ENCODE data around the gene EXTL1. TPM values are rescaled to one million over a fixed set of nuclear protein-coding genes. Genes with fewer than 3 reads are reported as not detected.

The EXTL1 gene
- total RNA-seq, 2 experiments from 2014 or later, result not detected

GRCh38 chr1:26014179-26014578 is 7.4 kb upstream of the EXTL1 start:
- Histone ChIP-seq H3K4me3 (ENCODE audit: low read length) (no peak overlapping the region), H3K4me1 (ENCODE audit: insufficient read depth, low read length) (no peaks in the 10 kb centered on the region), H3K27ac (ENCODE audit: low read depth in 1 of 2, low read length in 2 of 2) (no peak overlapping the region), H3K27me3 (ENCODE audit: control insufficient read depth in 1 of 2, insufficient read depth in 2 of 2, low read length in 2 of 2) (no peaks in the 10 kb centered on the region), H3K36me3 (ENCODE audit: insufficient read depth, low read length) (no peaks in the 10 kb centered on the region), H3K9me3 (ENCODE audit: control insufficient read depth in 1 of 2, insufficient read depth in 1 of 2, low read length in 2 of 2) (no peaks in the 10 kb centered on the region)
- intact Hi-C loops (cut with DNase I, micrococcal nuclease), result no loop called here
- Mint-ChIP-seq H3K4me3 (no peak overlapping the region), H3K27me3 (no peaks in the 10 kb centered on the region), H3K27ac (no peak overlapping the region), H3K36me3 (ENCODE audit: low read depth) (no peaks in the 10 kb centered on the region), H3K4me1 (ENCODE audit: low read depth) (peaks cover 11% of the 10 kb centered on the region), H3K9me3 (no peaks in the 10 kb centered on the region)
- ChIA-PET CTCF (no interaction called here), POLR2A (no interaction called here)
- TF ChIP-seq, protein P1, sequence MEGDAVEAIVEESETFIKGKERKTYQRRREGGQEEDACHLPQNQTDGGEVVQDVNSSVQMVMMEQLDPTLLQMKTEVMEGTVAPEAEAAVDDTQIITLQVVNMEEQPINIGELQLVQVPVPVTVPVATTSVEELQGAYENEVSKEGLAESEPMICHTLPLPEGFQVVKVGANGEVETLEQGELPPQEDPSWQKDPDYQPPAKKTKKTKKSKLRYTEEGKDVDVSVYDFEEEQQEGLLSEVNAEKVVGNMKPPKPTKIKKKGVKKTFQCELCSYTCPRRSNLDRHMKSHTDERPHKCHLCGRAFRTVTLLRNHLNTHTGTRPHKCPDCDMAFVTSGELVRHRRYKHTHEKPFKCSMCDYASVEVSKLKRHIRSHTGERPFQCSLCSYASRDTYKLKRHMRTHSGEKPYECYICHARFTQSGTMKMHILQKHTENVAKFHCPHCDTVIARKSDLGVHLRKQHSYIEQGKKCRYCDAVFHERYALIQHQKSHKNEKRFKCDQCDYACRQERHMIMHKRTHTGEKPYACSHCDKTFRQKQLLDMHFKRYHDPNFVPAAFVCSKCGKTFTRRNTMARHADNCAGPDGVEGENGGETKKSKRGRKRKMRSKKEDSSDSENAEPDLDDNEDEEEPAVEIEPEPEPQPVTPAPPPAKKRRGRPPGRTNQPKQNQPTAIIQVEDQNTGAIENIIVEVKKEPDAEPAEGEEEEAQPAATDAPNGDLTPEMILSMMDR (IDR thresholded peaks at IDR 0.05), result no peak
- DNase-seq (no peak), ATAC-seq (ENCODE audit: poor library complexity) (no peak)

- intact Hi-C loops (cut with DNase I, micrococcal nuclease), result no loop called here
- H3K4me1 ChIP-seq (ENCODE audit: insufficient read depth, low read length), result no peaks in the 10 kb centered on the region
- H3K36me3 ChIP-seq (ENCODE audit: insufficient read depth, low read length), result no peaks in the 10 kb centered on the region
- TF ChIP-seq, protein P1 (IDR thresholded peaks at IDR 0.05), result no peak
- DNase-seq, result peak in 2 of 14 experiments; percentile 48 to 54
- Mint-ChIP-seq H3K9me3 (no peaks in the 10 kb centered on the region), H3K27me3 (no peaks in the 10 kb centered on the region), H3K4me1 (ENCODE audit: low read depth) (peaks cover 15% of the 10 kb centered on the region), H3K36me3 (ENCODE audit: low read depth) (no peaks in the 10 kb centered on the region), H3K4me3 (no peak overlapping the region), H3K27ac (no peak overlapping the region)
- ChIA-PET POLR2A (no interaction called here), CTCF (no interaction called here)
- H3K27ac ChIP-seq (ENCODE audit: low read depth in 1 of 2, low read length in 2 of 2), result no peak overlapping the region
- no peak overlapping the region for H3K4me3 ChIP-seq (ENCODE audit: low read length)
- H3K27me3 ChIP-seq (ENCODE audit: control insufficient read depth in 1 of 2, insufficient read depth in 2 of 2, low read length in 2 of 2), result no peaks in the 10 kb centered on the region
- no peaks in the 10 kb centered on the region for H3K9me3 ChIP-seq (ENCODE audit: control insufficient read depth in 1 of 2, insufficient read depth in 1 of 2, low read length in 2 of 2)
- no peak for ATAC-seq (ENCODE audit: poor library complexity)
Observed at GRCh38 chr1:26015358-26015757, 6.2 kb upstream of the EXTL1 start.

GRCh38 chr1:26016258-26016952 is 5.2 kb upstream of the EXTL1 start:
- ATAC-seq (ENCODE audit: poor library complexity) (no peak), DNase-seq (no peak)
- H3K36me3 Mint-ChIP-seq (ENCODE audit: low read depth), result no peaks in the 10 kb centered on the region
- H3K9me3 Mint-ChIP-seq, result no peaks in the 10 kb centered on the region
- no peak overlapping the region for H3K27ac ChIP-seq (ENCODE audit: low read depth in 1 of 2, low read length in 2 of 2)
- POLR2A ChIA-PET, result no interaction called here
- H3K4me3 ChIP-seq (ENCODE audit: low read length), result no peak overlapping the region
- intact Hi-C loops (cut with DNase I, micrococcal nuclease), result no loop called here
- no peaks in the 10 kb centered on the region for H3K27me3 Mint-ChIP-seq
- TF ChIP-seq, protein P1 (IDR thresholded peaks at IDR 0.05), result no peak
- H3K9me3 ChIP-seq (ENCODE audit: control insufficient read depth in 1 of 2, insufficient read depth in 1 of 2, low read length in 2 of 2), result no peaks in the 10 kb centered on the region
- CTCF ChIA-PET, result no interaction called here
- H3K27me3 ChIP-seq (ENCODE audit: control insufficient read depth in 1 of 2, insufficient read depth in 2 of 2, low read length in 2 of 2), result no peaks in the 10 kb centered on the region
- no peak overlapping the region for H3K4me3 Mint-ChIP-seq
- H3K4me1 Mint-ChIP-seq (ENCODE audit: low read depth), result peaks cover 15% of the 10 kb centered on the region
- no peaks in the 10 kb centered on the region for H3K4me1 ChIP-seq (ENCODE audit: insufficient read depth, low read length)
- H3K36me3 ChIP-seq (ENCODE audit: insufficient read depth, low read length), result no peaks in the 10 kb centered on the region
- peak overlapping the region; percentile 47 for H3K27ac Mint-ChIP-seq
